GM21786 (cell line): ENCODE measurements around the gene ACTR6.

Experiments
- ATAC-seq: cut with Tn5 transposase; IDR thresholded peaks from one replicate; pipeline ENCODE4 v1.9.1; 2021; ENCODE audit not compliant: unreplicated experiment

Gene ACTR6

DNA sequence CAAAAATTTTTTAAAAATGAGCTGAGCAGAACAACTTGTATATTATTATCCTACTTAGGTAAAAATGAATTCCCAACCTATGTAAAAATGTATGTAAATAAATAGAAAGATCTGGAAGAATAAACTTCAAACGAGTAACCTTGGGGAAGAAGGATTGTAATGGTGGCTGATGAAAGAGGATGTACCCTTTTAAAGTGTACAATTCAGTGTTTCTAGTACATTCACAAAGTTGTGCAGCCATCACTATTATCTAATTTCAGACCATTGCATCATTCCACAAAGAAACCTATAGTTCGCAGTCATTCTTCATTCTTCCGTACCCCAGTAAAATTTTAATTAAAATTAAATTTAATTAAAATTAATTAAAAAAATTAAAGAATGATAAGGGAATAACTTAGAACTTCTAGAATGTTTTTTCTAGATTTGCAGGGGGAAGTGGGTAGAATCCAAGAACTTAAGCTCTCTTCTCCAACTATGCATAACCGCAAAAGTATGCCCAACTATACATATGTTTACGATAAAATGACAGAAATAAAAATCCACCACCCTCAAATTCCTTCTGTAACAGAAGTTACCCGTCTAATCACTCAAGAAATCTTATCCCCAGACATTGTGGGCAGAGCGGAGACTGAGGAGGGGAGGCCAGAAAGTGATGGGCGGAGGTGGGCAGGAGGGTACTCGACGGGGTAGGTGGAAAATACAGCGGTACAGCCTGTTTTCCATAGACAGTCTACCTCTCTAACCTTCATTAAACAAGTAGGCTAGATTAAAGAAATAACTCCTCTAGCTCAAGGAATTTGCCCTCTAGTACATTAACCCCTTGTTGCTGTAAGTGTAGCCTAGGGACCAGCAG is 65.3 kb downstream of the ACTR6 start:
- ATAC-seq, result peak; percentile 14

DNA sequence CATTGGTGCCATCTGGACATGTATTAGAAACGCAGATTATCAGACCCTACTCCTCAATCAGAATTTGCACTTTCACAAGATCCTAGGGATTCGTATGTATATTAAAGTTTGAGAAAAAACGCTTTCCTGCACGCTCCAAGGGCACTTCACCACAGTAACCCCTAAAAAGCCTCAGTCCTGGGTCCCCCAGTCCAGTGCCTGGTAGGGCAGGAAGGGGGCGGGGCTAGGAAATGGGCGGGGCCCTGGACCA is 65.9 kb downstream of the ACTR6 start:
- ATAC-seq, result peak; percentile 86

DNA sequence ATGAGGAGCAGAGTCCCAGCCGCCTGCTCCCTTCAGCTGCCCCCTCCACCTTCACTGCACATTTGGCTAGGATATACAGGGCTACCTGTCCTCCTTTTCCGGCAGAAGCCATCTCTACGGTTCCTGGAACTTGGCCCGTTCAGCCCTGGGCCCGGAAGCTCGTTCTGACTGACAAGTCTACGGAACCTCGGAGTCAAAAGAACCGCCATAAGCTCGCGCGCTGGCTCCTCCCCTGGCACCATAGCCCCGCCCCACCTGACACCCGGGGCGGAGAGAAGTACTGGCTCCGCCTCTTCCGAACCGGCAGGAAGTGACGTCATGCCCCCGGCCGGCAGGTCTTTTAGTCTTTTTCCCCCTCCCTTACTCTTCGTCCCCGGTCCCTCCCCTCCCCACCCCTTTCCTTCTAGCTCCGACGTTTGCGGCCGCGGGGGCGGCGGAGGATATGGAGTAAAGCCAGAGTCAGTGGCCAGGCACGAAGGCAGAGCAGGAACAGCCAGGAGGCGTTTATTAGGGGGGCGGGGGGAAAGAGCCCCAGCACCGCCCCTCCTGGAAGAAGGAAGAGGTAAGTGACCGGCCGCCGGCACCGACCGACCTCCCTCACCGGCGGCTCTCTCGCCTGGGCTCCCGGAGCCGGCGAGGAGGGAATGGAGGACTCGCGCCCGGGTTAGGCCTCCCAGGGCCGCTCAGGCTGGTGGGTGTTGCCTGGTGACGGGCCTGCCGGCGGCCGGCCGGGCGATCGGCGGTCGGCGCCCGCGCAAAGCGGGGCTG is 66.4 kb downstream of the ACTR6 start, which contains the start of the genes DEPDC4 and SCYL2:
Gene DEPDC4, minus strand, starts transcription at position 245 of the 768 bp plus-strand sequence. Its CDS starts 3 bp downstream, at position 242.
Gene SCYL2, plus strand, starts transcription at position 343 of the 768 bp plus-strand sequence. CDS start 15,794 bp downstream, outside the sequence.
- ATAC-seq, result peak; percentile 89

DNA sequence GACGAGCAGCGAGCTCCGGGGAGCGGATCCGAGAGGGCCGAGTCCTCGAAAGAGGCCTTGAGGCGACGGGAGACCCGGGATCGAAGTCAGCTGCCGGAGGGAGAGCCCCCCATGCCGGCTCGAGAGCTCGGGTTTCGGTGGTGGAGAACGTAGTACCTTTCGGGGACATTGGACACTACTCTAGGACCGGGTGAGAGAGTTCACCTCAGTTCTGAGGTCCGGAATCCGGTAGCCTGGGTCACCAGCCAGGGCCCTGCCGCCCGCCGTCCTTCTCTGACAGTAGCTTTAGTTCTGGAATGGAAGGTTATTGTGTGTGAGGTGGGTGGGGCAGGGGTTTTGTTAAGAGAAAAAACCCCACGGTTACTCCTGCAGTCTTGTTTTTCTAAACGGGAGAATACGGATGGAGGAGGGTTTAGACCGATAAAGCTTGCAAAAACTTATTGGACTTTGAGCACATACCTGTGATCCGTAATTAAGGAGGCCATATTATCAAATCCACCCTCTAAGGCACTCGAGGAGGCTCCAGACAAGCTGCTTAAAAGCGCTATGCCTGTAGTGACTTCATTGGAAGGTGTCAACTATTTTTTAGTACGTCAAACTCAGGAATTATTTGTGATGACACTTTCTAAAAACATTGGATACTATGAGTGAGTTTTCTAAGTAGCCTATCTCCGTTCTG is 67.1 kb downstream of the ACTR6 start:
- ATAC-seq, result peak; percentile 7

DNA sequence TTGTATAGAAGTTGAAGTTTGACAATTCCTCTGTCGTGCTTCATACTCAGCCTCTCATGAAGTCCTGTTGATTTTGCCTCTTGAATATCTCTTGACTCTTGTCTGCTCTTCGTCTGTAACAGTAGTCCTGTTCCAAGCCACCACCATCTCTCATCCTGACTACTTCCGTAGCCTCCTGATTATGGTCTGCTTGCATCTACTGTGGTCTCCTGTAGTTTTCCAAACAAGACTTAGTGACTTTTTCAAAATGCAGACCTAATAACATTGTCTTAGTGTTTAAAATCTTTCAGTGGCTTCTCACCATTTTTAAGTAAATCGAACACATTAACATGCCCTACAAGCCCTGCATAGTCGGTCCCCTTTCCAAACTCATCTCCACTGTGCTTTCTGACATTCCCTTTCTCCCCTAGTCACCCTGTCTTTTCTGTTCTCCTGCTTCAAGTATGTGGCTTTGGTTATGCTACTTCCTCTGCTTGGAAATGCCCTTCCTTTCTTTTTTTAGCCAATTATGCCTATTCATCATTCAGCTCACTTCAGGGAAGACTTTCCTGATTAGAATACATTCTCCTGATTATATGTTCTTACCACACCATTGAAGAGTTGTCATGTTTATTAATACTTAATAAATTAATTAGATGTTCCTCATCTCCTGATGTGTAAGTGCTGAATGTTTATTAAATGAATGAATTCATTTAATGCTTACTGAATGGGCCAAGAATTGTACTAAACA is 68.4 kb downstream of the ACTR6 start:
- no peak for ATAC-seq

DNA sequence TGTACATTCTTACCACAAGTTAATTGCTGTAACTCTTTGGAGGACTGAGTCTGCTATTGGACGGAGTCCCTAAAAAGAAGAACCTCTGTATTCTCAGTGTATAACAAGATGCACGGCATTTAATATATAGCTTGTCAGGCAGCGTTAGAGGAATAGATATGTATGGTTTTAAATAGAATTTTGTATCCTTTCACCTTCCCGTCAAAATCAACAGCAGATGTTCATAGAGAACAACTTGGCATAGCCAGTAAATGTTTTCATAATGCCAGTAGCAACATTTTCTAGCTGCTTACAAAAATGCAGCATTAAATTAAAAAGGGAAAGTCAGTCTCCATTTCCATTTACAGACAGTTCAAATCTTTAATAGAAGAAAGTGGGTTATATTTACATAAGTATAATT is 73.2 kb downstream of the ACTR6 start:
- ATAC-seq, result no peak
